GM21737 (cell line): Measurements from ENCODE around the gene SYNPO.
A peak's percentile ranks its signal among the peaks of the same experiment; 100 is the strongest.

Experiments used
- ATAC-seq: cut with Tn5 transposase; IDR thresholded peaks from one replicate; pipeline ENCODE4 v1.9.1; 2021; ENCODE audit warnings: mild to moderate bottlenecking, moderate library complexity; ENCODE audit not compliant: unreplicated experiment

Gene SYNPO

DNA sequence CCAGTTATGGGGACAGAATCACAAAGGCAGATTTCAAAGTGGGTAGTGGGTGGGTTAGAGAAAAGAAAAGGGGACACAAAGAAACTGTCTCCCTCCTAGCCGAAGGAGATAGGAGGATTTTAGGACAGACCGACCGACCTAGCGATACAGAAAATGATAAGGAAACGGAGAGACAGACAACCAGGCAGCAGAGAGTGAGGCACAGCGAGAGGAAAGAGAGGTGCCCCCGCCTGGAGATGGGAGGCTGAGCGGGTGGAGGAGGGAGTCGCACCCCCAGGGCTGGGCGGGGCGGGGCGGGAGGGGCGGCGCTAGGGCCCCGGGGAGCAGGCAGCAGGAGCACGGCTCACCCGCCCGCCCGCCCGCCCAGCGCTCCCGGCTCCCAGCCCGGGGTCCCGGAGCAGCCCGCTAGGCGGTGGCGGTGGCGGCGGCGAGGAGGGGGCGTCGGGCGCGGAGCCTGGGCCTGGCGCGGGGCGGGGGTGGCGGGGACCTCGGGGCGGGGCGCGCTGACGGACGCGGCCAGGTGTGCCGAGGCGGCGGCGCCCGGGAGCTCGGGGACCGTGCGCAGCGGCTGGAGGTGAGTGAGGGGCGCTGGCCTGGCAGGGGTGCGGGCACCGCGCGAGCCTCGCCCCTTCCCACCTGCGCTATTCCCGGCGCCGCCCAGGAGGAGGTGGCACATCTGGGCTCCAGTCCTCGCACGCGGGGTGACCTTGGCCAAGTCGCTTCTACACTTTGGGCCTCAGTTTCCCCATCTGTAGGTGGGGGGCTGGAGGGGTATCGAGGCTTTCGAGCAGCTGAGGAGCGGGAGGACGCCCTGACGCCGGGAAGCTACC is 15.9 kb upstream of the SYNPO start:
- no peak for ATAC-seq

DNA sequence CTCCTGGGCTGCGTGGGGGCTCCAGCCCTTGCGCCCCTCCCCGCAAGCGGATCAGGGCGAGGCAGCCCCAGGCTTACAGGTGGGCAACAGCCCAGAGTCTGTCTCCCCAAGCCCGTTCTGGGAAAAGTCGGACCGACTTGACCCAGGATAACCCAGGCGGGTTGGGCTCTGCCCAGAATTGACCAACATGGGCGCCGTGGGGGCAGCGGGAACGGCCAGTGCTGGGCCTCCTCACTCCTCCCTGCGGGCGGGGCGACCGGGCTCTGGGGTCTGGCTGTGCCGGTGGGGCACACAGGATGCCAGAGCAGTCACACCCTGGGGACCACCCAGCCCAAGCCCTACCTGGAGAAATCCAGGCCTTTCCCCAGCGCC is 15.3 kb upstream of the SYNPO start:
- ATAC-seq, result no peak

DNA sequence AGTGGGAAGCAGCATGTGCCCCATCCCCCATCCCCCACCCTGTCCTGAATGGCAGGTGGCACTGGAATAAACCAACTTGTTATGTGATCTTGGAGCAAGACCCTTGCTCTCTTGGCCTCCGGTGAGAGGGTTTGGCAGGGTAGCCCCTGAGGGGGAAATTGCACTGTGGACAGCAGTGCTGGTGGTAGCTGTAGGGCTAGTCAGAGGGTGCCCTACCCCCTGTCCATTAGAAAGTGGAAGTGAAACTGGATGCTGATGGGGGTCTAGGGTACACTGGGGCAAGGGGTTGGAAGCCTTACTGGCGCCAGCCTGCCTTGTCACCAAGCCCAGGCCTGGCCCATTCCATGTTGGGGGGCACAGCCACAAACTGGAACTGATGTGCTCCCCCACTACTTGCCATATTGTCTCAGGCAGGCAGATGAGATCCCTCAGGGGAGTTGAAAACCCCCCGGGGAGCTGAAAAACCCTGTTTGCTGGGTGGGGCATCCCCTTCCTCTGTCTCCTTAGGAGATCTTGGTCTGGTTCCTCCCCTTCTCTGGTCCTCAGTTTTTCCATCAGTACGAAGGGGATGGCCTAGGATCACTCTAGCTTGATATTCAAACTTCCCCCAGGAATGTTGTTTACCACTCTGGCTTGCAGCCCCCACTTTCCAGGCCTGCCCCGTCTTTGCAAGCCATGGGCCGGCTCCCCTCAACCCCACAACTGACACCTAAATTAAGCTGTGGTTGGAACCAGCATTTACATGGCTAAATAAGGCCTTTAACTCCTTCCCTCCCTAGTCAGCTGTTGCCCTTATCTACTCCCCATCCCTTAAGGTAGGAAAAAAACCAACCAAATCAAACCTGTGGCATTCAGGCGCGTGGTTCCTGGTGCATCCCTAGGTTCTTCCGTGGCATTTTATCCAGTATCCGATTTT is 14.4 kb upstream of the SYNPO start:
- peak; percentile 52 for ATAC-seq

DNA sequence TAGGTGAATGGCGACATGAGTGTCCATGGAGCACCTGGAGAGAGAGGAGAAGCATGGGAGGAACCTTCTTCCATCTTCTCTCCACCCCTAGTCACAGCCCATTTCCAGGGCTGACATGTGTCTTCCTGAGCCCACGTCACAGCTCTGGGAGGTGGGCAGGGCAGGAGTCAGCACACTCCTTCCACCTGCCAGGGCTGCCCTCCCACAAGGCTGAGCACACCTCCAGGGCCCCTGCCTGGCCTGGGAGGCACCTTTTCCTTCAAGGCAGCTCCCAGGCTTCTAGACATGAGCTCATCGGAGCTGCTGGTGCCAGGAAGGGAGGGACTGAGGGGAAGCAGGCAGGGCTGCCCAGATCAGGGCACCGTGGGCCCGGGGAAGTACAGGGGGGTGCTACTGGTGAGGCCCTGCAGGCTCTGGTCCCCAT is 13.6 kb upstream of the SYNPO start:
- ATAC-seq, result no peak

DNA sequence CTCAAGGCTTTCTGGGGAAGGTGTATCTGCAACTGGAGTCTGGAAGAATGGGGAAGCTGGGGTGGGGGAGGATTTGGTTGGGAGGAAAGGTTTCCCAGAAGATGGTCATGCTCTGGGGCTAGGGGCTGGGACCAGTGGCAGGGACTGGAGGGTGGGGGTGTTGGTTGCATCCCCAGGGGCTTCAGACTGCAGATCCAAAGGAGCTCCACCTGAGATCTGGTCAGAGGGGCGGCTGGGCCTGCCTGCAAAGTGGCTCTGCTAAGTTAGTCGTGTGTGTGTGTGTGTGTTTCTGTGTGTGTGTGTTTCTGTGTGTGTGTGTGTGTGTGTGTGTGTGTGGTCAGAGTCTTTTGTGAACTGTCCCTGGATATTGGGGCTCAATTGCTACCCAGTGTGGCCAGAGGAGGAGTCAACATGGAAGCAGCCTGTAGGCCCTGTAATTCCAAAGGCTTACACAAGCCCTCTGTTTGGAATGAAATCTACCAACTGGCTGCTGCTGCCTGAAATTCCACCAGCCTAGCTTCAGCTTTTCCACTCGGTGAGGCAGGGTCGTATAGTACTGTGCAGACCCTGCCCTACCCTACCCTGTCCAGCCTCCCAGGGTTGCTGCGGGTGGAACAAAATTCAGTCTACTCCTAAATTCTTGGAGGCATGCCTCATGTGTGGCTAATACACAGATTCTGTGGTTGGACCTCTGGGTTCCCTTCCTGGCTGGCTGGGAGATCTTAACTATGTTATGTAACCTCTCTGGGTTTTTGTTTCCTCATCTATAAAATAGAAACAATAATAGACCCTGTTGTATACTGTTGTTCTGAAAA is 12.5 kb upstream of the SYNPO start:
- ATAC-seq, result no peak

DNA sequence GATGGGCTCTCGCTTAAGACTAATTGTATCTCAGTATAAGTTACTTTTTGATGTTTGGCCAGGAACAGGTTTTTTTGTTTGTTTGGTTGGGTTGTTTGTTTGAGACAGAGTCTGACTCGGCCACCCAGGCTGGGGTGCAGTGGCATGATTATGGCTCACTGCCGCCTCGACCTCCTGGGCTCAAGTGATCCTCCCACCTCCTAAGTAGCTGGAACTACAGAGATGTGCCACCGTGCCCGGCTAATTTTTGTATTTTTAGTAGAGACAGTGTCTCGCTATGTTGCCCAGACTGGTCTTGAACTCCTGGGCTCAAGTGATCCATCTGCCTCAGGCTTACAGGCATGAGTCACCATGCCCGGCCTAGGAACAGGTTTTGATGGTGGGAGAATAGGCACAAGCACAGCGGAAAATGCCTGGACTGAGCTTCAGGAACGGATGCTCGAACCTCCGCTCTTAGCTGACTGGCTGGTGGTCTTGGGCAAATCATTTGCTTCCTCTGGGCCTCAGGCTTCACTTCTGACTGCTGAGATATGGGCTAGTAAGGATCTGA is 11.4 kb upstream of the SYNPO start:
- no peak for ATAC-seq

DNA sequence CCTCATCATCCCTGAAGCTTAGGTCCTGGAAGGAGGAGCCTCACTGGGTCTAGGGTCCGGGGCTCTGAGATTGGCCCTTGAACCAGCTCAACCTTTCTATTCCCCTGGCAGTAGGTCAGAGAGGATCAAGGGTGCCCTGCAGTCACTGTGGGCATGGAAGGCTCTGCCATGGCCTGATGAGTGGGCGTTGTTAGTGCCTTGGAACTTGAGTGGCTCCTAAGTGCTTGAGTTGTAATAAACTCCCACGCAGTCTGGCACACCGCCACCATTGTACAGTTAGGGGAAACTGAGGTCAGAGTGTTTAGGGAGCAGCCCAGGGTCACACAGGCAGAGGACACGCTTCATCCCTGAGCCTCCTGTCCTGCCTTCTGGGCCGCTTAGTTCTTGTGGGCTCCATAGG is 10.4 kb upstream of the SYNPO start:
- ATAC-seq, result no peak

DNA sequence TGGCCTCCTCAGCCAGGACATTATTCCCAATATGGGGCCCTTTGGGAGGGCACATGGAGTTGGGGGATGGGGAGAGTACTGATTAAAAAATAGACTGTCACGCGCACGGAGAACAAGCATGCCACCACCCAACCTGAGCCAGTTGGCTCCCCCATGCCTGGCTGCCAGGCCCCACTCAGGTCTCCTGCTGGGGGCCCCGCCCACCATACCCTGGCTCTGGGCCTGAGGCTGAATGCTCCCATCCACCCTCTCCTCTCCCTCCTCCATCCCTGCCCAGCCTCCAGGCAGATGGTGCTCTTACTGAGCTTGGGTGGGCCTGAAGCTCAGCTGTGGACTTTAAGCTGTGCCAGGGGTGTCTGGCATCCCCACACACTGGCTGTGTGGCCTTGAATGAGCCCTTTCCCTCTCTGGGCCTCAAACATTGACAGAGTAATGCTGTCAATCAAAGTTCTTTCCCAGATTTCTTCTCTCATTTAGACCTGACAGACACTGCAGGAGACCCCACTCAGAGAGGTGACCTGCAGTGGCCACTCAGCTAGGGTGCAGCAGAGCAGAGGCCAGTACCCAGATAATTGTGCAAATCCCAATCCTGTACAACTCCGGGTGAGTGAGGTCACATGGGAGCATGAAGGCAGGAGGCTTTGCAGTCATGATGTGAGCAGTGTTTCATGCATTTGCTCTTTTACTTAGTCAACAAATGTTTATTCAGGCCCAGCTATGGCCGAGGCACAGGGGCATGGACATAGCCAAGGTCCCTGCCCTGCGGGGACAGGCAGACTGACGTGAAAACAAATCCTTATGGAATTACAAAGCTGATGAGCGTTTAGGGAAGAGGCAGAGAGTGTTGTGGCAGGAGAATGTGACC is 9.8 kb upstream of the SYNPO start:
- no peak for ATAC-seq

DNA sequence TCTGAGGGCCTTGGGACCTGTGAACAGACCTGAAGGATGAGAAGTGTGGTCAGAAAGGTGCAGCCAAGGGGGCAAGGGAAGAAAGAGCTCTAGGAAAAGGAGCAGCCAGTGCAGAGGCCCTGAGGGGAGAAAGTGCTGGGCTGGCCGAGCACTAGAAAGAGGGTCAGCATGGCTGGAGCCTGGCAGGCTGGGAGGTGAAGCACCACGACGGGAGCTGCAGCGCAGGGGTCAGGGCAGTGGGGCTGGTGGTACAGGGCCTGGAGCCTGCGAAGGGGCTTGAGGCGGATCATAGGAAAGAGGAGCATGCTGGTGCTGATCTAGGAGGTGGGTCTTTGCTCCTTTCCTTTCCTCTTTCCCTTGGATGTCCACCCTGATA is 9.1 kb upstream of the SYNPO start:
- ATAC-seq, result no peak

DNA sequence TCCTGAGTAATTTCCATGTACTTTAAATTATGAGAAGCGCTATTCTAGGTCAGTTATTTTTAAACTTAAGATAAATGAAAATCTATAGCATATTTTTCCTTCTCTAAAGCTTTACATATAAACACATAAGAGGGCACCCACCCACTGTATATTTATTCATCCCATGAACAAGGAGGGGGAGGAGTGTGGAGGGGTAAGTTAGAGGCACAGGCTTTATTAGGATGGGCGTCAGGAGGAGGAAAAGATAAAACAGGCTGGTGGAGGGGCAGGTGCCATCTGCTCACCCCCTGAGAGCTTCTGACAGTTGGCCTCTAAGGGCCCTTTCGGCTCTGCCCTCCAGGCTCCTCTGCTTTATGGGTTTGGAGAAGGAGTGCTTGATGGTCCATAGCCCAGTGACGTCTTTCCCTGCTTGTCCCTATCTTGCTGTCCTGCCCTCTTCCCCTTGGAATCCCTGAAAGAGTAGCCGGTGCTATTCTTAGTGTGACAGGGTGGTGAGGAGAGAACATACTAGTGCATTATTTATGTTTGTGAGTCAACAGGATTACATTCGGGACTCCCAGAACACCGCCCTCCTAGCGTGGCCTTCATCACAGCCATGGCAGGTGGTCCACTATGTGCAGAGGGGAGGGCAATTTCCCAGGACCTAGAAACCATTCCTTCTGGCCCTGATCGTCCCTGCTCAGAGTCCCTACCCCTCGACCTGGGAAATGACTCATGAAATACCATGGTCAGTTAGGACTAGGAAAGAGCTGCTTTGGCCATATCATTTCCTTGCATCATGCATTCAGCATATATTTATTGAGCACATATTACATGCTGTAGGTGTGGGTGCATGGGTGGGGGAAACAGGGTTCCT is 7.9 kb upstream of the SYNPO start:
- no peak for ATAC-seq

DNA sequence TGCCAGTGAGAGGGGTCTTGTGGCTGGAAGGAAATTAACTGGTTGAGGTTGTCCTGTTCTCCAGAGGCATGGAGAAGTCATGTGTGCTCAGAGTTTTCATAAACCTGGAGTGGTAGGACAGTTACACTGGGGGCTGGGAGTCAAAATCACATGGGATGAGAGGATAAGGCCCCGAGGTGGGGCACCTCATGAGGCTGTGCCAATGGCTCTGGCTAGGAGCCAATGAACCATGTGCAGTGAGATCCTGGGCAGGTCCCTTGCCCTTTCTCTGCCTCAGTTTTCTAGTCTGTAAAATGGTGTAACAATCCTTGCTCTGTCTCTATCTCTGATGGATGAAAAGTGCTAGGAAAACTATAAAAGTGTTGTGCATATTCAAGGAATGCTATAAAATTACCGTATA is 7.0 kb upstream of the SYNPO start:
- no peak for ATAC-seq

DNA sequence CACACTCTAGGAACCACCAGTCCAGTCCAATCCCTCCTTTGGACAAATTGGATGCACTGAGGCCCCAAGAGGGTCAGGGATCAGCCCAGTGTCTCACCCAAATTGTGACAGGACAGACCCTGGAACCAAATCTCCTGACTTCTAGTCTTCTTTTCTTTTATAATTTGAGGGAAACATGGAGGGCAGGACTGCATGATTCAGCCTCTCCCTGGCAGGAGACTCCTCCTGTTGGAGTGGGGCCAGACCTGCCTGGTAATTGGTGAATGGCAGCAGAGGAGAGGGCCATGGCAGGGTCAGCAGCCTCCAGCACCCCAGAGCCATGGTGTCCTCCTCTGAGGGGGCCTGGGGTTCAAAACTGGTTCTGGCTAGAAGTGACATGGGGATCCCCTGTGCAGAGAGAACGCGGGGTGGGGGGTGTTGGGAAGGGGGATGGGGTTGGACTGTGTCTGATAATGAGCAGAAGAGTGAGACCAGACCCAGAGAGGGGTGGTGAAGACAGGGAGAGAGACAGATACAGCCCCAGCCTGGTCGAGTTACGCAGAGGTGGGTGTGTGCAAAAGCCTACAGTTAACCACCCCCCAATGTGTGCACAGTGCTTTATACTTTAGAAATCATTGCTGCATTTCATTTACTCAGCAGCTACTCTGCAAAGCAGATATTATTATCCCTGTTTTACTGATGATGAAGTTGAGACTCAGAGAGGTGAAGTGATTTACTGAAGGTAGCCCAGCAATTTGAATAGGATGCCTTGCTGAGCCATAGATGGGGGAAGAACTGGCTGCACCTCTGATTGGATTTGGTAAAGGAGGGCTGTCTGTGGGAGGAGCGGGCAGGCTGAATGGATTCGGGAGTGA is 3.8 kb upstream of the SYNPO start:
- ATAC-seq, result no peak

DNA sequence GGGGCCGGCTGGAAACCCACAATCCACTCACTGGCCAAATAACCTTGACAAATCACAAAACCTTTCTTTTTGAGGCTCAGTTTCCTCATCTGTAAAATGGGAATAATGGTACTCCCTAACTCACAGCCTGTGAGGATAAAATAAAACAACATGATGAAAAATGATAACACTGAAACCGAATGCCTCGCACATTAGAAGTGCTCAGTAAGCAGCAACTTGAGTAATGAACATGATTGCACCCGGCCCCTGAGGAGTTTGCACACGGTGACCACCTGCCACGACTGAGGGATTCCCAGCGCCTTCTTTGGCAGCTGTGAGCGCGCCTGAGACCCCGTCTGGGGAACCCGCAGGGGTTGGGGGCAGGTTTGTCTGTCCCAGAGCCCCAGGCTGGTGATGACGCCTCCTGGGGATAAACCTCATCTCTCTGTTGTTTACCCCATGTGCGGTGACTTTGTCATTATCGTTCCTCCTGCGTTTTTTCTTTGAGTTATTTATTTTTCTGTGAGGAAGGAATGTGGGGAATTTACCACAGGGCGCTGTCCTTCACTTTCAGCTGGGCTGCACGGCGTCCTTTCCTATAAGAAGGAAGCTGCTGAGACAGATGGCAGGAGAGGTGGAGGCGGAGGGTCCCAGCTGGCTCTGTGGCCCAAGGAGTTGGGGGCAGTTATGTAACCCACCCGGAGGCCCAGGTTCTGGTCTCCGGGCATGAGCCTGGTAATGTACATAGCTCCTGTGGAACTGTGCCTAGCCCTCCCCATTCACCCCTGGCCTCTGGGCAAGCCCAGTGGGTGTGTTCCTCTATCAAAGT is 3.0 kb upstream of the SYNPO start:
- ATAC-seq, result no peak

DNA sequence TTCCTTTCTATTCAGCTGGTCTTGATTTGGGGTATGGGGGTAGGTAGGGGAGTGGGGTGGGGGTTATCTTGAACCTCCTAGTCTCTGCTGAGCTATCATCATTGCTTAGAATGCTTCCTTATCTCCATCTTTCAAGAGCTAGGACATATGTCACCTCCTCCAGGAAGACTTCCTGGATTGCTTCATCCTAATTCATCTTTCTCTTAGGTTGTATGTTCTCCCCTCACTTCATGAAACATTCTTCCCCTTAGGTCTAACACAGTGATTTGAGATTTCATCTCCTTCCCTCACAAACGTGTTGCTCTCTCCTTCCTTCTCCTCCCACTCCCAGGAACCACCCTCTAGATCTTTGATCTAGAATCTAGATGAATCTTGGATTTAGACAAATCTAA is 2.4 kb upstream of the SYNPO start:
- no peak for ATAC-seq

DNA sequence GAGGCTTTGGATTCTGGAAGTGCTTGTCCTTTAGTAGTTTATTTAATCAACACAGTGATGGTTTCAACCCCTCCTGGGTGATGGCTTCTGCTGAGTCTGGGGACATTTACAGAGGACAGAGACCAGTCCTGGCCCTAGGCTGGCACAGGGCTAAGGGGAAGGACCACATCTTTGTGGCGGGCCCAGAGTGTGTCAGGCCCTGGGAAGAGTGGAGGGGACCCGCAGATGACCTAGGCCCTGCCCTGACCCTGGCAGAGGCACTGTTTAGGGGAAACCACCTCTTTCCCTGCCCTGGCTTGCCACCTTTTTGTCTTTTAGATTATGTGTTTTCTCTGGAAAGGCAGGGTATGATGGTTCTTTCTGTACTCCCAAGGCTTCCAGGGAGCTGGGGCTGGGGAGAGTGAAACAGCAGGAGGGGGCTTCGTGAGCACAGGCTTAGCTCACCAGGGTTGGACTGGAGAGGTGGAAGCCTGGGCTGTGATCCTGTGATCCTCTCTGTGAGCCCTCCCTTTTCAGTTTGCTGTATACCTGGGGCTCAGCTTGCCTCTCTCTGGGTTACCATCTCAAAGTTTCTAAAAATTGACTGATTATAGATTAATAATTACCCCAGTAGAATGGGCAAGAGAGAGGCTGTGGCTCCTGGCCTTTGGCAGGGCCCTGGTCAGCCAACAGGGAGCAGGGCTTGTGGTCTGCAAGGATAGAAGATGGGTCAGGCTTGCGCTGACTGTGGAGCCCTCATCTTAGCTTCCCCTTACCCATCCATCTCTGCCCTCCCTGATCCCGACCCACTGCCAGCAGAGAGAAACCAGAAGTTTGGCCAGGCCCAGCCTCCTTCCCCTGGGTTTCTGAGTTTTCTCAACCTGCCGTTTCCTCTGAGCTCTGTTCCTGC is 1.7 kb upstream of the SYNPO start:
- ATAC-seq, result no peak

DNA sequence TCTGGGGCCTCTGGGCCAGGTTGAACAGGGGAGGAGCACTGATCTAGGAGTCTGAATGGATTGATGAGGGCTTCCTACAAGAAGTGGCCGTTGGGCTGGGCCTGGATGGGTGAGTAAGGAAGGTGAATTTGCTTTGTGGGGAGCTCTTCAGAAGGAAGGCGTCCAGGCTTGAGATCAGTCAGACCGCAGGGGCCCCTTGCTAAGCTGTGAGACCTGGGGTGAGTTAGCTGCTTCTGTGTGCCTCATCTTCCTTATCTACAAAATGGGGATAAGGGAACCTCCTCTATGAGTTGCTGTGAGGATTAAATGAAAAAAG is 1.1 kb upstream of the SYNPO start:
- ATAC-seq, result no peak

DNA sequence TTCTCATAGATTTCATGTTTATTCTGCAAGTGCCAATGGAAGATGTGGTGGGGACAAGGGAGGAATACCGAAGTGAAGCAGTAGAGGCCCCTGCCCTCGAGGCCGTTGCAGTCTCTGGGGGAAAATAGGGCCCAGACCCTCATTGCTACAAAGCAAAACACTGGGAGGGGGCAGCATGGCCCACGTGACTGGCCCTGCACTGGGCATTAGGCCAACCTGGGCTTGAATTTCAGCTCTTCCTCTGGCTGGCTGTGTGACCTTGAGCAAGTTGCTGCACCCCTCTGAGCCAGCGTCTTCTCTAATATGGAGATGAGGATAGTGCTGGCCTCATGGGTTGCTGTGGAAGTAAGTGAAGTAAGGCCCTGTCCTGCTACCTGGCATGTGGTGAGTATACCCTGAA is 709 bp upstream of the SYNPO start:
- no peak for ATAC-seq
